SK-N-SH (cell line): ENCODE data around the gene MLF2. TPM values are rescaled to one million over a fixed set of nuclear protein-coding genes. Genes with fewer than 3 reads are reported as not detected.

Source experiments
- CTCF ChIA-PET: fragments of 300-600, 350-600 bp; formaldehyde crosslinking; extraction: SDS; loops from one replicate; lab custom pipeline; 2021; lab: Yijun Ruan, JAX
- POLR2A ChIA-PET: fragments of 350-600 bp; sonication (Branson Sonifier 250); formaldehyde crosslinking; extraction: SDS; loops from one replicate; lab custom pipeline; 2020; ENCODE audit warnings: antibody characterized with exemption, inconsistent platforms; lab: Yijun Ruan, JAX
- DNase-seq: peaks from one replicate; pipeline ENCODE4 v3.0.0; 2012
- H2AFZ ChIP-seq: fragments of 200-600 bp; sonication (generic); 2 replicates; pipeline ENCODE4 v1.8.1; 2016; ENCODE audit warnings: antibody characterized with exemption, mild to moderate bottlenecking, low read depth
- H3F3A ChIP-seq: fragments of 200-600 bp; sonication (generic); replicated peaks from 2 replicates; pipeline ENCODE3; 2016; ENCODE audit warnings: antibody characterized with exemption, mild to moderate bottlenecking; ENCODE audit not compliant: insufficient read depth
- H3K27ac ChIP-seq, 2 experiments: fragments of 200-500 bp in 1 of 2; fragments of 200-600 bp in 1 of 2; sonication (Bioruptor generic) in 1 of 2; sonication (generic), shearing (Covaris generic) in 1 of 2; 2 replicates each; pipeline versions ENCODE4 v1.5.1 to v1.6.1; 2014 to 2016; ENCODE audit warnings: low read depth in 2 of 2, inconsistent platforms in 1 of 2, low read length in 1 of 2, mild to moderate bottlenecking in 1 of 2, mixed read lengths in 1 of 2
- H3K27me3 ChIP-seq: fragments of 200-600 bp; sonication (generic), shearing (Covaris generic); 2 replicates; pipeline ENCODE4 v1.6.1; 2016; ENCODE audit warnings: mixed run types; ENCODE audit not compliant: insufficient read depth
- H3K36me3 ChIP-seq, 2 experiments: fragments of 200-500 bp in 1 of 2; fragments of 200-600 bp in 1 of 2; sonication (Bioruptor generic) in 1 of 2; sonication (generic) in 1 of 2; replicated peaks in 1 of 2; 2 replicates each; pipeline versions ENCODE3 to v1.5.1; 2014 to 2016; ENCODE audit warnings: low read length in 1 of 2, mild to moderate bottlenecking in 1 of 2; ENCODE audit not compliant: insufficient read depth in 2 of 2, control insufficient read depth in 1 of 2
- H3K4me1 ChIP-seq, 2 experiments: fragments of 200-500 bp in 1 of 2; fragments of 200-600 bp in 1 of 2; sonication (Bioruptor generic) in 1 of 2; sonication (generic), shearing (Covaris generic) in 1 of 2; 2 replicates each; pipeline versions ENCODE4 v1.5.1 to v1.6.1; 2014 to 2016; ENCODE audit warnings: low read depth in 1 of 2, low read length in 1 of 2, mixed run types in 1 of 2; ENCODE audit not compliant: insufficient read depth in 2 of 2, control insufficient read depth in 1 of 2
- H3K4me2 ChIP-seq: fragments of 200-600 bp; sonication (generic), shearing (Covaris generic); 2 replicates; pipeline ENCODE4 v1.6.1; 2017; ENCODE audit warnings: mixed run types
- H3K4me3 ChIP-seq, 2 experiments: fragments of 200-500 bp in 1 of 2; fragments of 200-600 bp in 1 of 2; sonication (Bioruptor generic) in 1 of 2; sonication (generic), shearing (Covaris generic) in 1 of 2; 2 replicates each; pipeline versions ENCODE4 v1.5.1 to v1.8.1; 2014 to 2016; ENCODE audit warnings: low read depth in 2 of 2, inconsistent platforms in 1 of 2, low read length in 1 of 2, mild to moderate bottlenecking in 1 of 2, mixed read lengths in 1 of 2, moderate library complexity in 1 of 2
- H3K79me2 ChIP-seq: fragments of 200-600 bp; sonication (generic); 2 replicates; pipeline ENCODE4 v1.8.1; 2017; ENCODE audit warnings: mild to moderate bottlenecking; ENCODE audit not compliant: insufficient read depth
- H3K9ac ChIP-seq: fragments of 200-600 bp; sonication (generic); 2 replicates; pipeline ENCODE4 v1.6.1; 2017; ENCODE audit warnings: mixed run types
- H3K9me2 ChIP-seq: fragments of 200-600 bp; sonication (generic); 2 replicates; pipeline ENCODE4 v1.6.1; 2017; ENCODE audit warnings: mixed run types
- H3K9me3 ChIP-seq: fragments of 200-600 bp; sonication (generic); 2 replicates; pipeline ENCODE4 v1.6.1; 2017; ENCODE audit warnings: mixed run types, mild to moderate bottlenecking, moderate library complexity
- H4K20me1 ChIP-seq: fragments of 200-600 bp; sonication (generic); 2 replicates; pipeline ENCODE4 v1.6.1; 2017; ENCODE audit warnings: mild to moderate bottlenecking, mixed run types; ENCODE audit not compliant: insufficient read depth
- EP300 ChIP-seq, 2 experiments: IDR thresholded peaks; 2 replicates each; pipeline versions ENCODE4 v1.4.0 to v1.6.1; 2012; ENCODE audit warnings: borderline replicate concordance in 1 of 2, low read depth in 1 of 2, low read length in 1 of 2
- EZH2phosphoT487 ChIP-seq: fragments of 200-600 bp; sonication (generic); IDR thresholded peaks from 2 replicates; pipeline ENCODE4 v1.6.1; 2017; ENCODE audit warnings: low read depth, mixed run types, mild to moderate bottlenecking, antibody characterized with exemption, moderate library complexity, borderline replicate concordance
- FOXJ3 ChIP-seq: sonication (generic); formaldehyde crosslinking; IDR thresholded peaks from 2 replicates; pipeline ENCODE4 v1.5.1; 2020; ENCODE audit warnings: mild to moderate bottlenecking, missing genetic modification reagents
- GABPA ChIP-seq: IDR thresholded peaks from 2 replicates; pipeline ENCODE4 v1.4.0; 2012; ENCODE audit warnings: low read depth, mild to moderate bottlenecking
- GATA2 ChIP-seq: sonication (generic); formaldehyde crosslinking; IDR thresholded peaks from 2 replicates; pipeline ENCODE4 v1.5.0; 2020; ENCODE audit warnings: mild to moderate bottlenecking, missing genetic modification reagents
- JUND ChIP-seq: IDR thresholded peaks from 2 replicates; pipeline ENCODE4 v1.4.0; 2012
- MXI1 ChIP-seq: IDR thresholded peaks from 2 replicates; pipeline ENCODE4 v1.6.1; 2012; ENCODE audit warnings: mild to moderate bottlenecking, low read depth, low read length, improper control_type of control experiment
- NFIC ChIP-seq: IDR thresholded peaks from 2 replicates; pipeline ENCODE4 v1.4.0; 2012; ENCODE audit warnings: borderline replicate concordance
- POLR2AphosphoS5 ChIP-seq: IDR thresholded peaks from 2 replicates; pipeline ENCODE4 v1.6.1; 2012; ENCODE audit warnings: low read depth, low read length
- RFX5 ChIP-seq: IDR thresholded peaks from 2 replicates; pipeline ENCODE4 v1.6.1; 2012; ENCODE audit warnings: mild to moderate bottlenecking, improper control_type of control experiment, low read length
- SIN3A ChIP-seq: IDR thresholded peaks from 2 replicates; pipeline ENCODE4 v1.6.1; 2012; ENCODE audit warnings: low read depth, mild to moderate bottlenecking, low read length, moderate library complexity, borderline replicate concordance
- SMC3 ChIP-seq: IDR thresholded peaks from 2 replicates; pipeline ENCODE4 v1.6.1; 2012; ENCODE audit warnings: low read depth, low read length, improper control_type of control experiment
- TAF1 ChIP-seq: IDR thresholded peaks from 2 replicates; pipeline ENCODE4 v1.6.1; 2012; ENCODE audit warnings: low read depth, mild to moderate bottlenecking, low read length, moderate library complexity, borderline replicate concordance
- TEAD4 ChIP-seq: IDR thresholded peaks from 2 replicates; pipeline ENCODE4 v1.4.0; 2012; ENCODE audit warnings: mild to moderate bottlenecking, borderline replicate concordance; ENCODE audit not compliant: insufficient read depth
- YY1 ChIP-seq: IDR thresholded peaks from 2 replicates; pipeline ENCODE4 v1.4.0; 2012; ENCODE audit warnings: low read depth, mild to moderate bottlenecking
- WGBS: methylation state at CpG from one replicate; pipeline ENCODE4 v1.1.6; 2017; ENCODE audit warnings: low lambda C conversion rate; 5-methylcytosine and 5-hydroxymethylcytosine counted together
- polyA plus RNA-seq, 3 experiments: library from polyadenylated mRNA; depleted of rRNA; stranded (reverse); fragments of >200 nt; gene quantifications; 2 replicates each; pipeline ENCODE4 v1.2.3, GENCODE V29; 2012
- TF ChIP-seq, protein P1 (sequence below): IDR thresholded peaks from 2 replicates; pipeline ENCODE4; 2012
- TF ChIP-seq, protein P2 (sequence below): IDR thresholded peaks from 2 replicates; pipeline ENCODE4 v1.4.0; 2012; ENCODE audit warnings: low read depth
- TF ChIP-seq, protein P3 (sequence below): fragments of 150-350 bp; IDR thresholded peaks from 2 replicates; pipeline ENCODE4 v1.6.1; 2017; ENCODE audit warnings: antibody characterized with exemption, low read length, low read depth, borderline replicate concordance
- TF ChIP-seq, protein P4 (sequence below): IDR thresholded peaks from 2 replicates; pipeline ENCODE4 v1.6.1; 2012; ENCODE audit warnings: mild to moderate bottlenecking, low read depth, low read length, moderate library complexity

MLF2 gene
- polyA plus RNA-seq, 1 of the 3 experiments (the other 2 are of a cell fraction) = 535 TPM

DNA sequence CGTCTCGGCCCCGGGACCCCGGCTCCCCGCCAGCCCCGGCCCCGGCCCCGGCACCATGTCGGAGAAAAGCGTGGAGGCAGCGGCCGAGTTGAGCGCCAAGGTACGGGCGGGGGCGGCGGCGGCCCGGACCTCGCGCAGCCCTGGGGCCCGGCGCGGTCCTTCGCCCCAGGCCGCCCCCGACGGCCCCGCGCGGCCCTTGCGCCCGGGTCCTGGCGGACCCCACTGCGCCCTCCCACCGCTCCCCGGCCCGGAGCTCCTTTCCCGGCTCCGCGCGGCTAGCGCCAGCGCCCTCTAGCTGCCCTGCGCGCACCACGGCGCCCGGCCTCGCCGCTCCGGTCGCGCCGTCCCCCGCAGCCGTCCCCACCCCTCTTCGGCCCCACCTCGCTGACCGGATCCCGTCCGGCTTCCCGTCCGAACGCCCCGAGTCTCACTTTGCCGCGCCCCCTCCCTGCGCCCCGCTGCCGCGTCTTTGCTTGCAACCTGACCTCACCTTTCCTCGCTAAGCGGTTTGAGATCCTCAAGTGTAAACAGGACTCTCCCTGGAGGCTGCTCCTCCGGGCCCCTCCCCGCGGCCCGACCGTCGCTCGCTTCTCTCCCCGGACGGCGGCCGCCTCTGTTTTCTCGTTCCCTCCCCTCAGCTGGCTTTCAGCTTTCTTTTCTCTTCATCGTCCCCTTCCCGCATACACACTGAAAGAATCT is 13.9 kb upstream of the MLF2 start (continued):
- peak; percentile 37; the same call in 1 of the 2 replicates for TF ChIP-seq SMC3

DNA sequence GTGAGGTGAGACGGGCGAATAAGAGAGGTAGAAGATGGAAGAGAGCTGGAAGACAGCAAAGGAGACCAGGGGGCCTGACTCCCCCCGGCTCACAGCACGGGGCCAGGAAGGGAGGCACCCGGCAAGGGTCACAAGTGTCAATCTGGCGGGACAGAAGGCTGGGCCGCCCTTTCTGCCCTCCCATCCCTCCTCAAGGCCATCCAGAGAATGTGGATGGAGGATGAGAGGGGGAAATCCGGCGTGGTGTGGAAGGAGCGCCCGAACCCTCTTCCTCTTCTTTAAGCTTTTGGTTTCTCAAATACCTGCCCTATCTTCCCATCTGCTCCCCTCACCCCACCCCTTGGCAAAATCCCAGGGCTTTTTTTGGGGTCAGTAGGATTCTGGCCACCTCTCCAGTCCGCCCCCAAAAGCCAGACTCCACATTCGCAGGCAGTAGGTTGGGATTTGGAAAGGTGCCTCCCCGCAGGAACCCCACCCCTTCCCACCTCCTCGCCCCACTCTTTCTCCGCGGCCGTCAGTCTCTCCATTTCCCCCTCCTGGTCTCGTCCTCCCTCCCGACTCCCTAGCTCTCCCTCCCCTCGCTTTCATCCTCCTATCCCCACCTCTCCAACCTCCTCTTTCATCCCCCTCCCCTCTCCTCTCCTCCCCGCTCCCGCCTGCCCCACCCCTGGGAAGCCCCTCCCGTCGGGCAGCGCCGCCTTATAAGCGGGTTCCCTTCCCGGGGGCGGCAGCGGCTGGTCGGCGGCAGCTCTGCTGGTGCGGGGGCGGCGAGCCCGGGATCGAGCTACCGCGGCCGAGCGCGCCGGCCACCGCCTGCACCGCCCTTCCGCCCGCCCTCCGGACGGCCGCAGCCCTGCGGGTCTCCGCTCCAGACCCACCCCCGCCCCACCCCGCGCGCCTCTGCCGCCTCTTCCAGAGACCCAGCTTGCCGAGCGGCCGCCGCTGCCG is 13.0 kb upstream of the MLF2 start, which contains the start of gene PTMS:
PTMS (plus strand) TSS at position 730 of the 948 bp plus-strand sequence. CDS start 343 bp downstream, outside the sequence.
- H2AFZ ChIP-seq = 0 out of 2 replicates have a peak within 1 kb of the TSS, but pooled peaks have one; percentile 38
- POLR2A ChIA-PET = interaction anchor here (0.6 to 4.8 kb wide), 19 partner anchors 11 to 160 kb away, joined by 3 to 89 read pairs (median 4); partner anchors contain the start of genes CDCA3, COPS7A, GPR162 and MLF2
- peak; percentile 91 for DNase-seq

More for the DNA sequence above, 13.0 kb upstream of the MLF2 start, which contains the start of gene PTMS:
- WGBS = 13% methylated on average over 30 of the region's 63 CpGs
- peaks cover 38% of the 10 kb centered on the region for H4K20me1 ChIP-seq
- H3K36me3 ChIP-seq = peaks cover 6 to 10% of the 10 kb centered on the region in 2 experiments
- H3K4me3 ChIP-seq = peak within 1 kb of the TSS; percentile 82 to 93
- CTCF ChIA-PET = interaction anchor here (0.8 to 15.2 kb wide), 25 partner anchors 12 to 215 kb away, joined by 3 to 343 read pairs (median 4); partner anchors contain the start of genes CD4, COPS7A, GPR162 and MLF2
- peaks cover 15% of the 10 kb centered on the region for H3F3A ChIP-seq
- peak within 1 kb of the TSS; percentile 87 to 95 for H3K27ac ChIP-seq
- TF ChIP-seq YY1 = 0 out of 2 replicates have a peak, but pooled peaks have one; percentile 39
- TF ChIP-seq MXI1 = peak; percentile 4; the same call in 1 of the 2 replicates
- 0 out of 2 replicates have a peak, but pooled peaks have one; percentile 6 for TF ChIP-seq TEAD4
- peak; percentile 91 for TF ChIP-seq TAF1
- peak in 1 of 2 experiments; percentile 47; a peak in 1 of 4 replicates for TF ChIP-seq EP300 (IDR thresholded peaks at IDR 0.05; ENCODE audit: borderline replicate concordance in 1 of 2, low read depth in 1 of 2, low read length in 1 of 2)
- peak; percentile 98 for TF ChIP-seq POLR2AphosphoS5
- peak; percentile 26; the same call in 1 of the 2 replicates for TF ChIP-seq NFIC
- peak; percentile 15; the same call in 1 of the 2 replicates for TF ChIP-seq RFX5
- no peak for TF ChIP-seq FOXJ3 (CRISPR knock-in tag)
- TF ChIP-seq SIN3A = peak; percentile 65; the same call in 1 of the 2 replicates
- no peak for TF ChIP-seq GATA2
- TF ChIP-seq, protein P1, sequence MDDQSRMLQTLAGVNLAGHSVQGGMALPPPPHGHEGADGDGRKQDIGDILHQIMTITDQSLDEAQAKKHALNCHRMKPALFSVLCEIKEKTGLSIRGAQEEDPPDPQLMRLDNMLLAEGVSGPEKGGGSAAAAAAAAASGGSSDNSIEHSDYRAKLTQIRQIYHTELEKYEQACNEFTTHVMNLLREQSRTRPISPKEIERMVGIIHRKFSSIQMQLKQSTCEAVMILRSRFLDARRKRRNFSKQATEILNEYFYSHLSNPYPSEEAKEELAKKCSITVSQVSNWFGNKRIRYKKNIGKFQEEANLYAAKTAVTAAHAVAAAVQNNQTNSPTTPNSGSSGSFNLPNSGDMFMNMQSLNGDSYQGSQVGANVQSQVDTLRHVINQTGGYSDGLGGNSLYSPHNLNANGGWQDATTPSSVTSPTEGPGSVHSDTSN = peak; percentile 40
- TF ChIP-seq, protein P2, sequence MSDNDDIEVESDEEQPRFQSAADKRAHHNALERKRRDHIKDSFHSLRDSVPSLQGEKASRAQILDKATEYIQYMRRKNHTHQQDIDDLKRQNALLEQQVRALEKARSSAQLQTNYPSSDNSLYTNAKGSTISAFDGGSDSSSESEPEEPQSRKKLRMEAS = peak; percentile 38; the same call in 1 of the 2 replicates
- TF ChIP-seq, protein P3, sequence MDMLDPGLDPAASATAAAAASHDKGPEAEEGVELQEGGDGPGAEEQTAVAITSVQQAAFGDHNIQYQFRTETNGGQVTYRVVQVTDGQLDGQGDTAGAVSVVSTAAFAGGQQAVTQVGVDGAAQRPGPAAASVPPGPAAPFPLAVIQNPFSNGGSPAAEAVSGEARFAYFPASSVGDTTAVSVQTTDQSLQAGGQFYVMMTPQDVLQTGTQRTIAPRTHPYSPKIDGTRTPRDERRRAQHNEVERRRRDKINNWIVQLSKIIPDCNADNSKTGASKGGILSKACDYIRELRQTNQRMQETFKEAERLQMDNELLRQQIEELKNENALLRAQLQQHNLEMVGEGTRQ = no peak
- TF ChIP-seq JUND = no peak
- no peak for TF ChIP-seq EZH2phosphoT487
- 0 out of 2 replicates have a peak, but pooled peaks have one; percentile 15 for TF ChIP-seq GABPA
- TF ChIP-seq, protein P4, sequence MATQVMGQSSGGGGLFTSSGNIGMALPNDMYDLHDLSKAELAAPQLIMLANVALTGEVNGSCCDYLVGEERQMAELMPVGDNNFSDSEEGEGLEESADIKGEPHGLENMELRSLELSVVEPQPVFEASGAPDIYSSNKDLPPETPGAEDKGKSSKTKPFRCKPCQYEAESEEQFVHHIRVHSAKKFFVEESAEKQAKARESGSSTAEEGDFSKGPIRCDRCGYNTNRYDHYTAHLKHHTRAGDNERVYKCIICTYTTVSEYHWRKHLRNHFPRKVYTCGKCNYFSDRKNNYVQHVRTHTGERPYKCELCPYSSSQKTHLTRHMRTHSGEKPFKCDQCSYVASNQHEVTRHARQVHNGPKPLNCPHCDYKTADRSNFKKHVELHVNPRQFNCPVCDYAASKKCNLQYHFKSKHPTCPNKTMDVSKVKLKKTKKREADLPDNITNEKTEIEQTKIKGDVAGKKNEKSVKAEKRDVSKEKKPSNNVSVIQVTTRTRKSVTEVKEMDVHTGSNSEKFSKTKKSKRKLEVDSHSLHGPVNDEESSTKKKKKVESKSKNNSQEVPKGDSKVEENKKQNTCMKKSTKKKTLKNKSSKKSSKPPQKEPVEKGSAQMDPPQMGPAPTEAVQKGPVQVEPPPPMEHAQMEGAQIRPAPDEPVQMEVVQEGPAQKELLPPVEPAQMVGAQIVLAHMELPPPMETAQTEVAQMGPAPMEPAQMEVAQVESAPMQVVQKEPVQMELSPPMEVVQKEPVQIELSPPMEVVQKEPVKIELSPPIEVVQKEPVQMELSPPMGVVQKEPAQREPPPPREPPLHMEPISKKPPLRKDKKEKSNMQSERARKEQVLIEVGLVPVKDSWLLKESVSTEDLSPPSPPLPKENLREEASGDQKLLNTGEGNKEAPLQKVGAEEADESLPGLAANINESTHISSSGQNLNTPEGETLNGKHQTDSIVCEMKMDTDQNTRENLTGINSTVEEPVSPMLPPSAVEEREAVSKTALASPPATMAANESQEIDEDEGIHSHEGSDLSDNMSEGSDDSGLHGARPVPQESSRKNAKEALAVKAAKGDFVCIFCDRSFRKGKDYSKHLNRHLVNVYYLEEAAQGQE = 0 out of 2 replicates have a peak, but pooled peaks have one; percentile 41
- H3K9ac ChIP-seq = peak within 1 kb of the TSS; percentile 90
- H3K9me3 ChIP-seq = no peaks in the 10 kb centered on the region
- H3K4me1 ChIP-seq = peaks cover 22 to 46% of the 10 kb centered on the region in 2 experiments
- H3K4me2 ChIP-seq = peak within 1 kb of the TSS; percentile 96
- peaks cover 40% of the 10 kb centered on the region for H3K79me2 ChIP-seq
- H3K9me2 ChIP-seq = no peaks in the 10 kb centered on the region
- no peaks in the 10 kb centered on the region for H3K27me3 ChIP-seq
